ENCODE results near the gene KIAA0825. TPM values are rescaled to one million over a fixed set of nuclear protein-coding genes. Genes with fewer than 3 reads are reported as not detected.

The KIAA0825 gene
- total RNA-seq, 1 experiment from 2014 or later: 1.9 TPM

GRCh38 chr5:94209774-94210355 lies 408.5 kb downstream of the KIAA0825 start:
- Histone ChIP-seq H3K4me3 (no peak overlapping the region), H3K4me1 (replicated peaks; ENCODE audit: insufficient read depth) (no peaks in the 10 kb centered on the region), H3K79me2 (ENCODE audit: low read depth) (no peaks in the 10 kb centered on the region), H3K9me2 (ENCODE audit: insufficient read depth) (no peaks in the 10 kb centered on the region), H3K36me3 (ENCODE audit: low read depth) (no peaks in the 10 kb centered on the region), H4K20me1 (ENCODE audit: insufficient read depth) (no peaks in the 10 kb centered on the region), H2AFZ (no peak overlapping the region), H3K27me3 (ENCODE audit: insufficient read depth, low read depth) (no peaks in the 10 kb centered on the region), H3K9me3 (ENCODE audit: insufficient read depth, low read depth) (no peaks in the 10 kb centered on the region), H3K4me2 (no peak overlapping the region), H3K27ac (no peak overlapping the region), H3F3A (ENCODE audit: insufficient read depth, low read depth) (no peaks in the 10 kb centered on the region)
- DNase-seq: no peak
- no peak for TF ChIP-seq CTCF (conservative IDR thresholded peaks at IDR 0.05)
- no peak for TF ChIP-seq EZH2 (IDR thresholded peaks at IDR 0.05; ENCODE audit: low read depth)
- CTCF ChIA-PET: no interaction called here
- intact Hi-C loops (cut with micrococcal nuclease; ENCODE audit: unreplicated experiment): no loop called here
- BruUV-seq (replicated peaks): no TSS peak
- POLR2A ChIA-PET (ENCODE audit: unreplicated experiment): no interaction called here

GRCh38 chr5:94209272-94209671 lies 409.1 kb downstream of the KIAA0825 start:
- Histone ChIP-seq H4K20me1 (ENCODE audit: insufficient read depth) (no peaks in the 10 kb centered on the region), H2AFZ (no peak overlapping the region), H3K36me3 (ENCODE audit: low read depth) (no peaks in the 10 kb centered on the region), H3K4me2 (no peak overlapping the region), H3K4me3 (no peak overlapping the region), H3K9me3 (ENCODE audit: insufficient read depth, low read depth) (no peaks in the 10 kb centered on the region), H3K27me3 (ENCODE audit: insufficient read depth, low read depth) (no peaks in the 10 kb centered on the region), H3K27ac (no peak overlapping the region), H3K79me2 (ENCODE audit: low read depth) (no peaks in the 10 kb centered on the region), H3K9me2 (ENCODE audit: insufficient read depth) (no peaks in the 10 kb centered on the region), H3F3A (ENCODE audit: insufficient read depth, low read depth) (no peaks in the 10 kb centered on the region), H3K4me1 (replicated peaks; ENCODE audit: insufficient read depth) (no peaks in the 10 kb centered on the region)
- POLR2A ChIA-PET (ENCODE audit: unreplicated experiment): no interaction called here
- CTCF ChIA-PET: no interaction called here
- intact Hi-C loops (cut with micrococcal nuclease; ENCODE audit: unreplicated experiment): no loop called here
- DNase-seq: no peak
- BruUV-seq (replicated peaks): no TSS peak
- no peak for TF ChIP-seq EZH2 (IDR thresholded peaks at IDR 0.05; ENCODE audit: low read depth)
- TF ChIP-seq CTCF (conservative IDR thresholded peaks at IDR 0.05): no peak

GRCh38 chr5:94199566-94199965 lies 418.8 kb downstream of the KIAA0825 start:
- no peaks in the 10 kb centered on the region for H3K79me2 ChIP-seq (ENCODE audit: low read depth)
- ChIA-PET POLR2A (ENCODE audit: unreplicated experiment) (no interaction called here), CTCF (no interaction called here)
- no peaks in the 10 kb centered on the region for H3K36me3 ChIP-seq (ENCODE audit: low read depth)
- intact Hi-C loops (cut with micrococcal nuclease; ENCODE audit: unreplicated experiment): no loop called here
- TF ChIP-seq EZH2 (IDR thresholded peaks at IDR 0.05; ENCODE audit: low read depth): no peak
- TF ChIP-seq CTCF (conservative IDR thresholded peaks at IDR 0.05): no peak
- no peaks in the 10 kb centered on the region for H3K27me3 ChIP-seq (ENCODE audit: insufficient read depth, low read depth)
- H3K9me3 ChIP-seq (ENCODE audit: insufficient read depth, low read depth): no peaks in the 10 kb centered on the region
- H3K27ac ChIP-seq: no peak overlapping the region
- no peaks in the 10 kb centered on the region for H3F3A ChIP-seq (ENCODE audit: insufficient read depth, low read depth)
- no peak for DNase-seq
- no peak overlapping the region for H3K4me2 ChIP-seq
- BruUV-seq (replicated peaks): no TSS peak
- H4K20me1 ChIP-seq (ENCODE audit: insufficient read depth): no peaks in the 10 kb centered on the region
- H2AFZ ChIP-seq: no peak overlapping the region
- no peaks in the 10 kb centered on the region for H3K9me2 ChIP-seq (ENCODE audit: insufficient read depth)
- H3K4me3 ChIP-seq: no peak overlapping the region
- no peaks in the 10 kb centered on the region for H3K4me1 ChIP-seq (replicated peaks; ENCODE audit: insufficient read depth)
